ENCODE data around the gene TLR3.
"Not testable (repeated sequence)": the region's sequence is repeated elsewhere in the genome, so short reads cannot be mapped to it uniquely, and the experiment has no call there.

Gene TLR3

GRCh38 chr4:186040316-186040715 lies 28.6 kb upstream of the TLR3 start:
- no peak for DNase-seq

- not testable (repeated sequence) for DNase-seq
Observed at GRCh38 chr4:186047501-186047900, 21.5 kb upstream of the TLR3 start.

- not testable (repeated sequence) for DNase-seq
Observed at GRCh38 chr4:186050135-186050534, 18.8 kb upstream of the TLR3 start.

GRCh38 chr4:186051096-186051495 lies 17.9 kb upstream of the TLR3 start:
- no peak for DNase-seq

GRCh38 chr4:186058253-186058979 lies 10.5 kb upstream of the TLR3 start:
- no peak for DNase-seq

- no peak for DNase-seq
Observed at GRCh38 chr4:186058980-186059316, 10.0 kb upstream of the TLR3 start.

DNA sequence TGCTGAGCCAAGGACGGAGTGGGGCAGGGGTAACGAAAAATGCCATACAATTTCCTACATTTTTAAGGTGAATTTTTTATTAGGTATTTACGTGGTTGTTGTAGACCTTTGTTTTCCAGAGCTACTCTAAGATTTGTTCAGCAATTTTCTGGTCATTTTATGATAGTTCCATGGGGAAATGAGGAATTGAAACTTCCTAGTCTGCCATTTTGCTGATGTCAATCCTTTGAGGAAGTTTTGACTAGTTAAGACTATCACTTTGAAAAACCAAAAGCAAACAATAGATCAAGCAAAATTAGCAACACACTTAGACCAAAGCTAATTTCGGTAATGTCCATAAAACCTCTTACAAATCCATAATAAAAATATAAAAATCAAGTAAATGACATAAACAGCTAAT lies 7.0 kb upstream of the TLR3 start:
- no peak for DNase-seq

GRCh38 chr4:186067757-186068385 lies 1.1 kb upstream of the TLR3 start:
- peak; percentile 33 for DNase-seq

DNA sequence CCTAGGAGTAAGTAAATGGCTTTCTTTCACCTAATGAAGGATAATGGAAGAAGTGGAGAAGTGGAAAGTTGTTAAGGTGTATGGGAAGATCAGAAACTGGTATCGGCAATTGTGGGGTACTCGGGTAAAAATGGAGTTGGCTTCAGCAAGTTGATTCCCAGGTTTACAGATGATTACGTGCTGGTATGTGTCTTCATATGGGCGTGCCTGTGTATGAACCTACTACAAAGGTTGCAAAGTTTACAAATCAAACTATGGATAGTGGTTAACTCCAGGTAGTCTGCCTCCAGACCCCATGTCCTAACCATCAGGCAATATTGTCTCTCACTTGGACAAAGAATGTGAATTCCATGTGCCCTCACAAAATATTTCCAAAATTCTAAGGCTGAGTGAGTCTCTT lies 773 bp downstream of the TLR3 start:
- no peak for DNase-seq

DNA sequence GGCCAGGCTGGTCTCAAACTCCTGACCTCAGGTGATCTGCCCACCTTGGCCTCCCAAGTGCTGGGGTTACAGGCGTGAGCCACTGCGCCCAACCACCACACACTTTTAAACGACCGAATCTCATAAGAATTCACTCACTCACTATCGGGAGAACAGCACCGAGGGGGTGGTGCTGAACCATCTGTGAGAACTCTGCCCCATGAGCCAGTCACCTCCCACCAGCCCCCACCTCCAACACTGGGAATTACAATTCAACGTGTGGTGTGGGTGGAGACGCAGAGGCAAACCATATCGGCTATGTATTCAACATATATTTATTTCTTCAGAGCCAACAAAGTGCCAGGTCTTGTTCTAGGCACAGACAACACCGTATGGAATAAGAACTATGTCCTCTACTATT lies 3.6 kb downstream of the TLR3 start:
- DNase-seq, result no peak

GRCh38 chr4:186074189-186074588 lies 5.2 kb downstream of the TLR3 start:
- no peak for DNase-seq

DNA sequence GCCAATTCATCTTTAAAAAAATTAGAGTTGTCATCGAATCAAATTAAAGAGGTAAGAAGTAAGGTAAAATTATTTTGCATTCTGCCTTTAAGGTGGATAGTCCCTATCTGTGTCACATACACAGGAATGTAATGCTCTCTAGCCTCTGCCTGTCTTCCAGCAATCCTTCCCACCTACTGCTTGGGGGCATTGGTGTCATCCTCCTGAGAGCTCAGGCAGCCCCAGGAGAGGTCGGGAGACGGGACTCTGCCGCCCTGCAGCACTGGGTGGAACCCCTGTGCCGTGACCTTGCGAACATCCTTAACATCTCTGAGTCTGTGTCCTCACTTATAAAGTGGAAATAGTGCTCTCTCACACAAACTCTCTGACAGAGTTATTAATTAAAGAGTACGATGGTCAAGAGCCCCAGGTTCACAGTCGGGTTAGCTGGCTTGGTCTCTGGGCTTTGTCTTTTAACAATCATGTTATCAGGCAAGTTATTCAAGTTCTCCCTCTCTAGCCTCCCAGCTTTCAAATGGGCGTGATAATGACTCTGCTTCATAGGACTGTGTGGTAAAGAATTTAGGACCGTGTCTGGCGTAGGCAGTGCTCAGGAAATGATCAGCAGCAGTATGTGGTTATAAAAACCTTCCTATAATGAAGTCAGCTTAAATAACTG lies 10.2 kb downstream of the TLR3 start:
- DNase-seq, result no peak

DNA sequence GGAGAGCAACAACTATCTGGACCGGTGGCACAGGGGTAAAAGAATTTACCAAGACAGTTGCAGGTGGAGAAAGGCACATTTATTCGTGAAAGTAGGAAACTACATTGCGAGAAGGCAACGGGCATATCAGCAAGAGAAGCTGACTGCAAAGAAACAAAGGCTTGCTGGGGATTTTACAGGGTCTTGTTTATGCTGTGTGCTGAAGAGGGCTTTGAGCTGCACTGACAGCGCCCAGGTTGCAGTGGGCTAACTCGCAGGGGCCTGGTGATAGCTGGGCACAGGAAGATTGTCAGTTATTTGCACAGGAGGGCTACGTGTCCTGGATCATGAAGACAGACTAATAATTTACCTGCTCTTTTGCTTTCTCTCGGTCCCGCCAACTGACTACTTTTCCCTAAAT lies 10.7 kb downstream of the TLR3 start:
- DNase-seq, result no peak

DNA sequence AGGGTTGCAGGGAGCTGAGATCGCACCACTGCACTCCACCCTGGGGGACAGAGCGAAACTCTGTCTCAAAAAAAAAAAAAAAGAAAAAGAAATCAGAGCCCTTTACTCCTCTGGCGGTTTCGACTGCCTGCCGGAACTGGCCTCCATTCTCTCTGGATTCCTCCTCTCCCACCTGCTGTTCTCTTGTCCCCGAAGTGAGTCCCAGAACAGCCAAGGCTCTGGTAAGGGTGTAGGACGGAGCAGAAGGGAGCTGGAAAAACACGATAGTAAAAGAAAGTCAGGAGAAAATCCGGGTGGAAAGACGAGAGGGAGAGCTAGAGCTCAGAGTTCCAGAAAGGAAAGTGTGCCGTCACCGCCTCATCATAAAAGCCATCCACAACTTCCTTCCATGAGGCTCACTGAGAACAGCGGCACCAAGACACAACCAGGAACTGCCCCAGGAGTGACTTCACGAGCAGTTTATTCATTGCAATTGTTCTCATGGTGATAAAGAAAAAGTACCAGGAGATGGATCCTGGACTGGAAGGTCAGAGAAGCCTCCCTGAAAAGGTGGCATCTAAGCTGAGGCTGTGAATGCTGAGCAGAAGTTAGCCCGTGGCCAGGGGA lies 12.3 kb downstream of the TLR3 start:
- DNase-seq, result peak; percentile 31

- DNase-seq, result no peak
Observed at GRCh38 chr4:186082221-186082620, 13.3 kb downstream of the TLR3 start.

DNA sequence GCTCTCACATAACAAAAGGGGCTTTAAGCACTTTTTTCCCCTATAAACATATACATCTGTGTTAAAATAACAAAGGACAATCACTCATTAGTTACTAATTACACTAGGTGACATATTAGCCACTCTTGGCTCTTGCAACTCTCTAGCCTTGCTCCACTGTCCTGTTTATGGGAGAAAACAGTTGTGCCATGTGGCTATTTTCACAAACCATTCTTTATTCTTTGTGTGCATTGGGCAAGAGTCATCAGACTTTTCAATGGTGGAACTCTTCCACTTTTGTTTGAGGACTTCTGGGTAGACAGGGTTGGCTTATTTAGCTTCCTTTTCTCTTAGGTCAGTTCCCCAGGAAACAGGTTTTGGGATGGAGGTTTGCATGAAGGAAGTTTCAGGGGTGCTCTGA lies 19.6 kb downstream of the TLR3 start:
- DNase-seq, result no peak

DNA sequence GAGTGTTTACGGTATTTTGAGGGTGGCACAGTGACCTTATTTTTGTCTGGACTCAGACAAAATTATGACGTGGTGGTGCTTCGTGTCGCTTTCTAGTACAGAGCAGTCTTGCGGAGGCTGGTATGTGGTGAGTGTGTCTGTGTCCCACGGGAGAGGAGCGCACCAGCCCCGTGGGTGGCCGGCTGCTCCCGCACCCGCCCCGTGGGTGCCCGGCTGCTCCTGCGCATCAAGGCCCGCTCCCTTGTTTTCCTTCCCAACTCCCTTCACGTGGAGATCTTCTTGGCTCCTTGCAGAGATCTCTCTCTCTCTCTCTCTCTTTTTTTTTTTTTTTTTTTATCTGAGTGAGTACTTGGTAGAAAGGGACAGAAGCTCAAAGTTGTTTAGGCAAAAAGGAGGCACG lies 23.3 kb downstream of the TLR3 start:
- no peak for DNase-seq

- no peak for DNase-seq
Observed at GRCh38 chr4:186095406-186095805, 26.4 kb downstream of the TLR3 start.

GRCh38 chr4:186096681-186097165 lies 27.8 kb downstream of the TLR3 start:
- DNase-seq, result no peak

DNA sequence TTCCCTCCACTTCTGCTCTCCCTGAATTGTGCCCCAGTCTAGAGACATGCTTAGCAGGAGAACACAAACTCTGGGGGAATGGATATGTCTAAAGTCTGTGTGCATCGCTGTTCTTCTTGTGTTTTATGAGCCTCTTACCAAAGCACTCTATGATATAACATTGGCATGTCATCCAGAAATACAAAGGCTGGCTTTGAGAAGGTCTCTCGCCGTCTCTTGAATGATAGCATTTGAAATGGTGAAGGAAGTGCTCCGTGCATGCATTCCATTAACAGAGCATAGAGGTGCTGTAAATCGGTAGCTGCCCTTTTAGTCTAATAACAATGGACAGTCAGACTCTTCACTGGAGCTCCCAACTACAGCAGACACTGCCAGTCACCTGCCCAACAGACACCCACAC lies 28.4 kb downstream of the TLR3 start:
- DNase-seq, result no peak

DNA sequence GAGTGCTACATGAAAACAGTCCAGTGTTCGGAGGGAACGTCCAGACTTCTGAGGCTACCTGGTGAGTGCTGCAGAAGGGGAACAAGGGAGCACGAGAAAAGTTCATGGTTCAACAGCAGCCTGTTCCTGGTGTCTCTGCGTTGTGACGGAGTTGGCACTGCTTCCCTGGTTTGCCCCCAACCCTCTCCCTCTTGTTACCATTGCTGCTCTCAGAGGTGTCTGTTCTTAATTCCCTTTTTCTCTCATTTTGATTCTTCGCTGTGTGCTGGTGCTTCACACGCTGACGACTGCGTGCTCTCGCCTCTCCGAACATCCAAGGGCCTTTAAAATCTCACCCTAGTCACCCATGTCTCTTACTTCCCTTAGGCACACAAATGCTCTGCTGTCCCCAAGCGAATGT lies 34.0 kb downstream of the TLR3 start:
- no peak for DNase-seq

DNA sequence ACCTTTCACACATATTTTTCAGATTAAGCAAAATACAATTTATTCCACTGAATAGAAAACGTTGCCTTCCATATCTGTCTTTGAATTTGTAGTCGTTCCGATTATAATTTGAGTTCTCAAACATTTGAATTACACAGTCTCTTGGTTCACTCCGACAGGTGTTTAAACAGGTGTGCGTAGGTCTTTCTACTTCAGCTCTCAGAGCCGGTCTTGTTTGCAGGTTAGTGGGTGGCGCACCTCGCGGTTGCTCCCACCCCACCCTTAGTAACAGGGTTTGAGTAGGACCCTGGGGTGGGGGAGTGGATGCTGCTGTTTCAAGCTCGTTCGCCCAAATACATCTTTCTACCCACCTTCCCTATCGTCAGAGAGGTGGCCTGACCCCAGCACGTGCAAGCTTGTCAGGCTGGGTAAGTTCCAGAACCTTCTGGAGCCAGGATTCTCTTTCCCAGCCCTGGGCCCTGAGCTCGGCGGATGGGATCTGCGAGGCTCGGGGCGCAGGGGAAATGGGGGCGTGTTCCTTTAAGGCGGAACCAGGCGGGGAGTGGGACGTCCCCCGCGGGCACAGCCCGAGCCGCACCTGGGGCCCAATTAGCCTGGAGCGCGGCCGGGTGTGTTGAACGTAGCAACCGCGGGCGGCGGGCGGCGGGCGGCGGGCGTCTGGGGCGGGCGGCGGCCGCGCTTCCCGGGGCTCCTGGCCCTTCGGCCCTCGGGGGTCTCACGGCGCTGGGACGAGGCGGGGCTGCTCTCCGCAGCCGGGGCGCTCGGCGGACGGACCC lies 35.3 kb downstream of the TLR3 start, which contains the start of gene FAM149A:
Gene FAM149A (plus strand): TSS at position 591 of the 776 bp plus-strand sequence.
- no peak for DNase-seq
